Measurements from ENCODE around the gene PAWR. TPM values are rescaled to one million over a fixed set of nuclear protein-coding genes. Genes with fewer than 3 reads are reported as not detected.

PAWR gene
- total RNA-seq, 1 donor from 2014 or later, result 10.5 TPM

- TF ChIP-seq CTCF (IDR thresholded peaks at IDR 0.05; ENCODE audit: borderline replicate concordance), result no peak
- no peaks in the 10 kb centered on the region for H3K36me3 ChIP-seq
- no peaks in the 10 kb centered on the region for H3K9me3 ChIP-seq (replicated peaks)
- no peaks in the 10 kb centered on the region for H3K27me3 ChIP-seq (ENCODE audit: low read depth)
- H3K4me3 ChIP-seq, result no peak overlapping the region
- H3K27ac ChIP-seq (replicated peaks), result no peak overlapping the region
- H3K4me1 ChIP-seq, result no peaks in the 10 kb centered on the region
- intact Hi-C loops (cut with micrococcal nuclease), result no loop called here
- DNase-seq, result no peak
These were observed 71.8 kb downstream of the PAWR start for GRCh38 chr12:79618848-79619404.

GRCh38 chr12:79617696-79618095 is 73.1 kb downstream of the PAWR start:
- H3K9me3 ChIP-seq (replicated peaks), result no peaks in the 10 kb centered on the region
- no peaks in the 10 kb centered on the region for H3K27me3 ChIP-seq (ENCODE audit: low read depth)
- TF ChIP-seq CTCF (IDR thresholded peaks at IDR 0.05; ENCODE audit: borderline replicate concordance), result no peak
- intact Hi-C loops (cut with micrococcal nuclease), result no loop called here
- no peaks in the 10 kb centered on the region for H3K4me1 ChIP-seq
- H3K27ac ChIP-seq (replicated peaks), result no peak overlapping the region
- no peaks in the 10 kb centered on the region for H3K36me3 ChIP-seq
- no peak for DNase-seq
- no peak overlapping the region for H3K4me3 ChIP-seq

- no peaks in the 10 kb centered on the region for H3K36me3 ChIP-seq
- no peak overlapping the region for H3K27ac ChIP-seq (replicated peaks)
- H3K27me3 ChIP-seq (ENCODE audit: low read depth), result no peaks in the 10 kb centered on the region
- TF ChIP-seq CTCF (IDR thresholded peaks at IDR 0.05; ENCODE audit: borderline replicate concordance), result no peak
- H3K4me3 ChIP-seq, result no peak overlapping the region
- H3K4me1 ChIP-seq, result no peaks in the 10 kb centered on the region
- no peak for DNase-seq
- intact Hi-C loops (cut with micrococcal nuclease), result no loop called here
- no peaks in the 10 kb centered on the region for H3K9me3 ChIP-seq (replicated peaks)
These were observed 74.9 kb downstream of the PAWR start for GRCh38 chr12:79615596-79616560.

- Histone ChIP-seq H3K4me3 (no peak overlapping the region), H3K9me3 (replicated peaks) (peaks cover 6% of the 10 kb centered on the region), H3K27me3 (ENCODE audit: low read depth) (no peaks in the 10 kb centered on the region), H3K27ac (replicated peaks) (no peak overlapping the region), H3K36me3 (peaks cover 4% of the 10 kb centered on the region), H3K4me1 (no peaks in the 10 kb centered on the region)
- TF ChIP-seq CTCF (IDR thresholded peaks at IDR 0.05; ENCODE audit: borderline replicate concordance), result no peak
- intact Hi-C loops (cut with micrococcal nuclease), result no loop called here
- DNase-seq, result no peak
These were observed 76.0 kb downstream of the PAWR start for GRCh38 chr12:79614730-79615129.

GRCh38 chr12:79601908-79602307 is 88.9 kb downstream of the PAWR start:
- no peak overlapping the region for H3K27ac ChIP-seq (replicated peaks)
- intact Hi-C loops (cut with micrococcal nuclease), result no loop called here
- no peaks in the 10 kb centered on the region for H3K36me3 ChIP-seq
- no peaks in the 10 kb centered on the region for H3K27me3 ChIP-seq (ENCODE audit: low read depth)
- TF ChIP-seq CTCF (IDR thresholded peaks at IDR 0.05; ENCODE audit: borderline replicate concordance), result no peak
- DNase-seq, result no peak
- no peak overlapping the region for H3K4me3 ChIP-seq
- no peaks in the 10 kb centered on the region for H3K4me1 ChIP-seq
- no peaks in the 10 kb centered on the region for H3K9me3 ChIP-seq (replicated peaks)

Data from left ventricle myocardium inferior (tissue), 1 donor.